H1 (cell line): ENCODE measurements around the gene TFAP2D. TPM values are rescaled to one million over a fixed set of nuclear protein-coding genes. Genes with fewer than 3 reads are reported as not detected.

Experiments
- CTCF ChIA-PET: fragments of 300-600 bp; sonication (Branson Sonifier 250); formaldehyde crosslinking; loops from one replicate; lab custom pipeline; 2021; ENCODE audit not compliant: partially characterized antibody; lab: Charles Lee
- POLR2A ChIA-PET: fragments of 300-600 bp; sonication (Branson Sonifier 250); formaldehyde crosslinking; loops from one replicate; lab custom pipeline; 2021; ENCODE audit warnings: inconsistent platforms; ENCODE audit not compliant: partially characterized antibody; lab: Charles Lee
- DNase-seq, 2 experiments: peaks; one replicate each; pipeline versions ENCODE4 v3.0.0 to v3.0.0-alpha.2; 2010 to 2022; ENCODE audit warnings: low spot score in 2 of 2, low read depth in 1 of 2, mixed read lengths in 1 of 2
- FAIRE-seq: peaks from 2 replicates; lab custom pipeline; 2011; peaks lifted over from hg19 to GRCh38; lab: Jason Lieb, UNC
- H2AFZ ChIP-seq: 2 replicates; pipeline ENCODE4 v1.8.1; 2012; ENCODE audit warnings: low read length, inconsistent platforms
- H2AK5ac ChIP-seq: 2 replicates; pipeline ENCODE4 v1.6.1; 2013; ENCODE audit warnings: low read depth, low read length
- H2BK120ac ChIP-seq: replicated peaks from 2 replicates; pipeline ENCODE3; 2013; ENCODE audit warnings: low read depth, low read length, inconsistent platforms
- H2BK12ac ChIP-seq: 2 replicates; pipeline ENCODE4 v1.6.1; 2013; ENCODE audit warnings: low read depth, low read length
- H2BK15ac ChIP-seq: 2 replicates; pipeline ENCODE4 v1.6.1; 2013; ENCODE audit warnings: low read length
- H2BK20ac ChIP-seq: 2 replicates; pipeline ENCODE4 v1.6.1; 2013; ENCODE audit warnings: low read length
- H2BK5ac ChIP-seq: 2 replicates; pipeline ENCODE4 v1.6.1; 2013; ENCODE audit warnings: low read depth, low read length
- H3K14ac ChIP-seq: 2 replicates; pipeline ENCODE4 v1.6.1; 2013; ENCODE audit warnings: inconsistent platforms; ENCODE audit not compliant: insufficient read length
- H3K18ac ChIP-seq: 2 replicates; pipeline ENCODE4 v1.6.1; 2013; ENCODE audit warnings: low read length; ENCODE audit errors: extremely low read depth
- H3K23ac ChIP-seq: 2 replicates; pipeline ENCODE4 v1.6.1; 2013; ENCODE audit warnings: inconsistent platforms; ENCODE audit not compliant: insufficient read length
- H3K23me2 ChIP-seq: 2 replicates; pipeline ENCODE4 v1.6.1; 2013; ENCODE audit warnings: low read depth, low read length
- H3K27ac ChIP-seq: 2 replicates; pipeline ENCODE4 v1.6.1; 2011; ENCODE audit warnings: low read depth, low read length, inconsistent platforms
- H3K27me3 ChIP-seq, 4 experiments: replicated peaks in 1 of 4; 1 replicate in 1 of 4; 2 replicates in 3 of 4; pipeline versions ENCODE4 v1.6.1 to v1.8.1; 2011 to 2013; ENCODE audit warnings: low read length in 3 of 4, mild to moderate bottlenecking in 3 of 4, inconsistent platforms in 2 of 4, mixed read lengths in 2 of 4, moderate library complexity in 1 of 4; ENCODE audit not compliant: control insufficient read depth in 3 of 4, insufficient read depth in 3 of 4; ENCODE audit errors: extremely low read depth in 1 of 4
- H3K36me3 ChIP-seq, 4 experiments: 2 replicates each; pipeline versions ENCODE4 v1.6.1 to v1.8.1; 2011 to 2013; ENCODE audit warnings: mild to moderate bottlenecking in 4 of 4, low read length in 3 of 4, moderate library complexity in 2 of 4, control low read depth in 1 of 4, inconsistent platforms in 1 of 4; ENCODE audit not compliant: insufficient read depth in 4 of 4, control insufficient read depth in 2 of 4
- H3K4ac ChIP-seq: replicated peaks from 2 replicates; pipeline ENCODE3; 2013; ENCODE audit warnings: low read length, low read depth, mixed read lengths, inconsistent platforms; ENCODE audit not compliant: insufficient read length
- H3K4me1 ChIP-seq, 4 experiments: replicated peaks in 1 of 4; 1 replicate in 1 of 4; 2 replicates in 3 of 4; pipeline versions ENCODE4 v1.6.1 to v1.8.1; 2011 to 2013; ENCODE audit warnings: low read length in 3 of 4, inconsistent platforms in 2 of 4, mixed read lengths in 1 of 4; ENCODE audit not compliant: insufficient read depth in 4 of 4, control insufficient read depth in 3 of 4
- H3K4me2 ChIP-seq, 2 experiments: 2 replicates each; pipeline versions ENCODE4 v1.6.1 to v1.8.1; 2011 to 2013; ENCODE audit warnings: low read depth in 2 of 2, low read length in 2 of 2, control low read depth in 1 of 2, inconsistent platforms in 1 of 2, mild to moderate bottlenecking in 1 of 2; ENCODE audit not compliant: insufficient read depth in 1 of 2
- H3K4me3 ChIP-seq, 4 experiments: fragments of 200-600, 300-600 bp in 1 of 4; sonication (generic), shearing (Covaris generic), sonication (Bioruptor Twin) in 1 of 4; 2 replicates each; pipeline versions ENCODE4 v1.5.1 to v1.8.1; 2011 to 2016; ENCODE audit warnings: low read length in 4 of 4, low read depth in 3 of 4, control low read depth in 2 of 4, inconsistent platforms in 2 of 4, mild to moderate bottlenecking in 2 of 4, mixed read lengths in 1 of 4, moderate library complexity in 1 of 4; ENCODE audit not compliant: insufficient read depth in 2 of 4; ENCODE audit errors: extremely low read depth in 1 of 4
- H3K56ac ChIP-seq: replicated peaks from 2 replicates; pipeline ENCODE3; 2013; ENCODE audit warnings: low read depth, mild to moderate bottlenecking, mixed read lengths, low read length, inconsistent platforms; ENCODE audit not compliant: insufficient read length
- H3K79me1 ChIP-seq: 2 replicates; pipeline ENCODE4 v1.6.1; 2013; ENCODE audit warnings: low read depth, low read length, control low read depth
- H3K79me2 ChIP-seq, 2 experiments: 2 replicates each; pipeline versions ENCODE4 v1.6.1 to v1.8.1; 2012 to 2013; ENCODE audit warnings: low read length in 2 of 2, mild to moderate bottlenecking in 2 of 2, inconsistent platforms in 1 of 2; ENCODE audit not compliant: insufficient read depth in 2 of 2, control insufficient read depth in 1 of 2
- H3K9ac ChIP-seq, 4 experiments: replicated peaks in 1 of 4; 1 replicate in 1 of 4; 2 replicates in 3 of 4; pipeline versions ENCODE4 v1.6.1 to v1.8.1; 2011 to 2013; ENCODE audit warnings: low read depth in 3 of 4, low read length in 3 of 4, control low read depth in 2 of 4, mild to moderate bottlenecking in 2 of 4, moderate library complexity in 2 of 4, inconsistent platforms in 1 of 4; ENCODE audit errors: extremely low read depth in 1 of 4
- H3K9me3 ChIP-seq, 2 experiments: 2 replicates each; pipeline versions ENCODE4 v1.6.1 to v1.8.1; 2012 to 2013; ENCODE audit warnings: mild to moderate bottlenecking in 2 of 2, moderate library complexity in 2 of 2, control low read depth in 1 of 2, inconsistent platforms in 1 of 2, low read depth in 1 of 2, low read length in 1 of 2, mixed read lengths in 1 of 2; ENCODE audit not compliant: insufficient read depth in 2 of 2
- H4K20me1 ChIP-seq, 2 experiments: replicated peaks in 1 of 2; 2 replicates each; pipeline versions ENCODE3 to v1.8.1; 2011 to 2013; ENCODE audit warnings: inconsistent platforms in 2 of 2, low read length in 2 of 2, mild to moderate bottlenecking in 1 of 2; ENCODE audit not compliant: insufficient read depth in 2 of 2, control insufficient read depth in 1 of 2
- H4K5ac ChIP-seq: 2 replicates; pipeline ENCODE4 v1.6.1; 2013; ENCODE audit warnings: low read length, low read depth, mixed read lengths, inconsistent platforms; ENCODE audit not compliant: insufficient read length
- H4K8ac ChIP-seq: 2 replicates; pipeline ENCODE4 v1.8.0; 2013; ENCODE audit warnings: mild to moderate bottlenecking, moderate library complexity, low read length, inconsistent platforms; ENCODE audit not compliant: insufficient read depth; ENCODE audit errors: extremely low read depth
- H4K91ac ChIP-seq: replicated peaks from 2 replicates; pipeline ENCODE3; 2013; ENCODE audit warnings: low read length, mixed read lengths, inconsistent platforms; ENCODE audit not compliant: insufficient read length
- MAFK ChIP-seq: IDR thresholded peaks from 2 replicates; pipeline ENCODE4 v1.6.1; 2012; ENCODE audit warnings: low read depth, mild to moderate bottlenecking, improper control_type of control experiment, low read length
- POLR2AphosphoS5 ChIP-seq: IDR thresholded peaks from 2 replicates; pipeline ENCODE4 v1.6.1; 2011; ENCODE audit warnings: low read depth, low read length
- WGBS, 2 experiments: shearing (Covaris generic) in 1 of 2; methylation state at CpG; one replicate each; pipeline versions ENCODE4 v1.1.6 to v1.1.7; 2013 to 2015; ENCODE audit warnings: low lambda C conversion rate in 2 of 2, mixed read lengths in 2 of 2, inconsistent platforms in 1 of 2, low coverage in 1 of 2, missing lambda C conversion rate in 1 of 2; ENCODE audit not compliant: insufficient replicate concordance in 2 of 2, insufficient coverage in 1 of 2, insufficient read length in 1 of 2; ENCODE audit errors: extremely low coverage in 1 of 2, missing lambda C conversion rate in 1 of 2; 5-methylcytosine and 5-hydroxymethylcytosine counted together
- polyA plus RNA-seq, 7 experiments: library from polyadenylated mRNA; depleted of rRNA in 3 of 7; stranded (reverse) in 5 of 7; unstranded in 2 of 7; fragments of >200 nt in 5 of 7; fragments of 200-250 nt in 2 of 7; gene quantifications; 1 replicate in 5 of 7; 2 replicates in 1 of 7; 4 replicates in 1 of 7; pipeline versions ENCODE4 v1.2.1 to v1.2.3, GENCODE V29; 2011 to 2013; ENCODE audit warnings: missing spikeins in 2 of 7, mixed read lengths in 2 of 7
- total RNA-seq: library from RNA; stranded (reverse); fragmentation: NEBNext Ultra II Directional; extraction: Animal tissue kit (Norgen Biotek cat#: 25700); gene quantifications from 2 replicates; pipeline ENCODE4 v1.2.1, GENCODE V29; 2021

Gene TFAP2D
- total and polyA plus RNA-seq, 2 of the 8 experiments (the other 6 are each of a cell fraction or from before 2014, with no cell fraction given): not detected

GRCh38 chr6:50818020-50818419, 104.7 kb downstream of the TFAP2D start:
- Histone ChIP-seq H3K4me1 (peaks cover 3 to 16% (median 10%) of the 10 kb centered on the region in 4 experiments; a peak in 6 of 7 replicates), H2BK20ac (no peak overlapping the region), H3K79me1 (no peaks in the 10 kb centered on the region), H3K4me3 (no peak overlapping the region), H3K14ac (no peak overlapping the region), H4K20me1 (peaks cover 2% of the 10 kb centered on the region in 2 experiments), H3K79me2 (no peaks in the 10 kb centered on the region), H3K23me2 (peaks cover 5% of the 10 kb centered on the region; the same call in 1 of the 2 replicates), H2AK5ac (no peak overlapping the region), H3K4me2 (no peak overlapping the region; a peak in 1 of 4 replicates), H3K36me3 (peaks cover 0 to 3% (median 0%) of the 10 kb centered on the region in 4 experiments; a peak in 1 of 8 replicates), H2BK15ac (no peak overlapping the region), H3K27me3 (peaks cover 53 to 78% (median 65%) of the 10 kb centered on the region in 4 experiments), H3K18ac (no peak overlapping the region), H2BK12ac (no peak overlapping the region), H3K9me3 (no peaks in the 10 kb centered on the region), H3K23ac (no peak overlapping the region), H3K56ac (no peak overlapping the region), H4K91ac (no peak overlapping the region), H2AFZ (no peak overlapping the region), H3K4ac (no peak overlapping the region), H2BK120ac (no peak overlapping the region), H3K27ac (no peak overlapping the region), H4K5ac (no peak overlapping the region), H3K9ac (no peak overlapping the region), H4K8ac (no peak overlapping the region), H2BK5ac (no peak overlapping the region)
- FAIRE-seq (peak; percentile 48), DNase-seq (no peak)
- WGBS, 2 experiments: 16% methylated on average over 6 of the region's 6 CpGs; no CpG with 5 or more reads in 1 of the 2 experiments
- CTCF ChIA-PET: interaction anchor here (0.9 to 2.9 kb wide), 11 partner anchors 13 to 1232 kb away, joined by 3 to 11 read pairs (median 4); no protein-coding TSS in a partner anchor
- POLR2A ChIA-PET: interaction anchor here (0.6 kb wide), 1 partner anchor 935 kb away, joined by 3 read pairs; no protein-coding TSS in a partner anchor
- no peak for TF ChIP-seq MAFK
- TF ChIP-seq POLR2AphosphoS5: no peak
